K562 (cell line): Measurements from ENCODE around the gene SFXN5. TPM values are rescaled to one million over a fixed set of nuclear protein-coding genes. Genes with fewer than 3 reads are reported as not detected.

Source experiments
- ATAC-seq: fragments of 200-7000 bp; cut with Tn5 transposase; 3 replicates; pipeline ENCODE4 v1.9.1; 2020; ENCODE audit warnings: moderate library complexity
- BruUV-seq: library from RNA; stranded (reverse); fragments of 400-500 nt; replicated peaks from 2 replicates; lab custom pipeline; 2021; lab: Mats Ljungman, UMichigan
- CTCF ChIA-PET: fragments of 300-600 bp; formaldehyde crosslinking; extraction: SDS; loops from one replicate; lab custom pipeline; 2021; ENCODE audit warnings: low intra/inter-chr PET ratio; lab: Yijun Ruan, JAX
- POLR2A ChIA-PET: fragments of 300-600, 350-650 bp; sonication (Branson Sonifier 250); formaldehyde crosslinking; extraction: SDS; loops from one replicate; lab custom pipeline; 2021; ENCODE audit warnings: antibody characterized with exemption, inconsistent platforms; lab: Yijun Ruan, JAX
- DNase-seq, 4 experiments: peaks; one replicate each; pipeline versions ENCODE4 v3.0.0 to v3.0.0-alpha.2; 2011 to 2018; ENCODE audit warnings: low spot score in 3 of 4, mixed read lengths in 3 of 4; ENCODE audit errors: extremely low read depth in 1 of 4
- FAIRE-seq: peaks from 2 replicates; lab custom pipeline; 2011; peaks lifted over from hg19 to GRCh38; lab: Jason Lieb, UNC
- H2AFZ ChIP-seq: 2 replicates; pipeline ENCODE4 v1.6.0; 2011; ENCODE audit warnings: low read depth, low read length, control low read depth, inconsistent platforms
- H3K27ac ChIP-seq: fragments of 200-600 bp; 3 replicates; pipeline ENCODE4 v1.8.0; 2011; ENCODE audit warnings: low read depth, mild to moderate bottlenecking, control low read depth, inconsistent platforms, low read length, moderate library complexity, mixed read lengths; ENCODE audit errors: extremely low read depth
- H3K27me3 ChIP-seq, 2 experiments: fragments of 300-600 bp in 1 of 2; 2 replicates in 1 of 2; 3 replicates in 1 of 2; pipeline versions ENCODE4 v1.6.0 to v1.8.0; 2011; ENCODE audit warnings: inconsistent platforms in 2 of 2, low read length in 2 of 2, mild to moderate bottlenecking in 1 of 2, mixed read lengths in 1 of 2, moderate library complexity in 1 of 2; ENCODE audit not compliant: control insufficient read depth in 2 of 2, insufficient read depth in 2 of 2
- H3K36me3 ChIP-seq: fragments of 300-600 bp; 3 replicates; pipeline ENCODE4 v1.8.0; 2011; ENCODE audit warnings: mild to moderate bottlenecking, low read length, inconsistent platforms; ENCODE audit not compliant: control insufficient read depth, insufficient read depth
- H3K4me1 ChIP-seq, 2 experiments: fragments of 200-600 bp in 1 of 2; replicated peaks in 1 of 2; 2 replicates in 1 of 2; 3 replicates in 1 of 2; pipeline versions ENCODE4 v1.5.1 to v1.8.0; 2011; ENCODE audit warnings: inconsistent platforms in 2 of 2, low read length in 2 of 2, mild to moderate bottlenecking in 1 of 2, mixed read lengths in 1 of 2, moderate library complexity in 1 of 2; ENCODE audit not compliant: control insufficient read depth in 2 of 2, insufficient read depth in 2 of 2
- H3K4me2 ChIP-seq: 2 replicates; pipeline ENCODE4 v1.6.1; 2011; ENCODE audit warnings: low read length, control low read depth, inconsistent platforms, mixed read lengths; ENCODE audit not compliant: insufficient read depth
- H3K4me3 ChIP-seq: fragments of 200-600 bp; sonication (generic), shearing (Covaris generic); 2 replicates; pipeline ENCODE4 v1.5.1; 2016; ENCODE audit warnings: control low read depth, inconsistent platforms
- H3K79me2 ChIP-seq: fragments of 200-600 bp; 3 replicates; pipeline ENCODE4 v1.8.0; 2011; ENCODE audit warnings: low read length, inconsistent platforms; ENCODE audit not compliant: control insufficient read depth, insufficient read depth
- H3K9ac ChIP-seq, 2 experiments: 2 replicates each; pipeline versions ENCODE4 v1.6.0 to v1.6.1; 2011; ENCODE audit warnings: low read depth in 2 of 2, low read length in 2 of 2, control low read depth in 1 of 2, inconsistent platforms in 1 of 2, mild to moderate bottlenecking in 1 of 2, mixed read lengths in 1 of 2; ENCODE audit not compliant: insufficient read depth in 1 of 2
- H3K9me1 ChIP-seq: one replicate; pipeline ENCODE4 v1.6.0; 2011; ENCODE audit warnings: inconsistent platforms, mild to moderate bottlenecking, low read length, moderate library complexity; ENCODE audit not compliant: control insufficient read depth, insufficient read depth
- H3K9me3 ChIP-seq: replicated peaks from 2 replicates; pipeline ENCODE4 v1.5.1; 2011; ENCODE audit warnings: low read depth, low read length, inconsistent platforms; ENCODE audit not compliant: control insufficient read depth, insufficient read depth
- H4K20me1 ChIP-seq: replicated peaks from 2 replicates; pipeline ENCODE4 v1.6.1; 2011; ENCODE audit warnings: low read length, inconsistent platforms, mixed read lengths; ENCODE audit not compliant: control insufficient read depth, insufficient read depth
- NFIC ChIP-seq: fragments of 450-650 bp; IDR thresholded peaks from 2 replicates; pipeline ENCODE4 v1.6.1; 2017; ENCODE audit warnings: mild to moderate bottlenecking, inconsistent platforms
- PML ChIP-seq: IDR thresholded peaks from 2 replicates; pipeline ENCODE4 v1.6.1; 2012; ENCODE audit warnings: low read length, inconsistent platforms
- RBM14 ChIP-seq: fragments of 200-400 bp; formaldehyde crosslinking; IDR thresholded peaks from 2 replicates; pipeline ENCODE4 v1.6.1; 2018; ENCODE audit warnings: low read depth, mild to moderate bottlenecking, low read length, moderate library complexity, borderline replicate concordance; ENCODE audit not compliant: insufficient read depth
- ZNF134 ChIP-seq: fragments of 250-450 bp; sonication (Bioruptor Pico); conservative IDR thresholded peaks from 2 replicates; pipeline ENCODE4 v1.4.0; 2020
- ZNF212 ChIP-seq: fragments of 450-650 bp; formaldehyde crosslinking; IDR thresholded peaks from 2 replicates; pipeline ENCODE4 v1.4.0; 2020; ENCODE audit warnings: mild to moderate bottlenecking
- ZNF431 ChIP-seq: sonication (generic); formaldehyde crosslinking; IDR thresholded peaks from 2 replicates; pipeline ENCODE4 v1.8.0; 2022; ENCODE audit warnings: mild to moderate bottlenecking, missing genetic modification reagents
- WGBS: fragments of 100-300 bp; shearing (Covaris generic); methylation state at CpG from one replicate; pipeline ENCODE4 v1.1.6; 2016; ENCODE audit warnings: low coverage, mixed read lengths; ENCODE audit not compliant: insufficient coverage; ENCODE audit errors: missing lambda C conversion rate; 5-methylcytosine and 5-hydroxymethylcytosine counted together
- in situ Hi-C: fragments of 300-500 bp; cut with MboI; formaldehyde crosslinking; loops from 4 replicates; pipeline ENCODE4 v1.15.0; 2018; ENCODE audit warnings: inconsistent platforms, mixed read lengths
- intact Hi-C: fragments of 100-400 bp; cut with micrococcal nuclease; formaldehyde crosslinking; loops from 2 replicates; pipeline ENCODE4 v1.14.2; 2022
- polyA plus RNA-seq, 8 experiments: library from polyadenylated mRNA; depleted of rRNA in 4 of 8; stranded (reverse) in 5 of 8; unstranded in 3 of 8; fragments of >200 nt; fragmentation: Nextera tagmentation in 2 of 8; fragmentation: Illumina TruSeq in 1 of 8; extraction: Ambion mirVana in 2 of 8; extraction: Trizol in 1 of 8; gene quantifications; 2 replicates each; pipeline versions ENCODE4 v1.2.1 to v1.2.3, GENCODE V29; 2011 to 2014; ENCODE audit warnings: inconsistent platforms in 1 of 8, missing spikeins in 1 of 8
- total RNA-seq, 7 experiments: library from RNA; depleted of rRNA in 6 of 7; stranded (reverse); fragments of >200 nt in 6 of 7; fragmentation: Illumina TruSeq in 2 of 7; extraction: Trizol in 2 of 7; gene quantifications; 2 replicates each; pipeline versions ENCODE4 v1.2.1 to v1.2.3, GENCODE V29; 2011 to 2021; ENCODE audit warnings: low replicate concordance in 1 of 7

SFXN5 gene
- total and polyA plus RNA-seq, 9 of the 15 experiments (the other 6 are each of a cell fraction or from before 2014, with no cell fraction given): 8.3 to 22.6 (median 16.0) TPM

- ChIA-PET CTCF (no interaction called here), POLR2A (interaction anchor here (0.6 to 0.7 kb wide), 2 partner anchors 49 to 173 kb away, joined by 3 read pairs; no protein-coding TSS in a partner anchor)
- Histone ChIP-seq H4K20me1 (0 out of 2 replicates have a peak, but pooled peaks cover 5% of the 10 kb centered on the region), H3K4me1 (peaks cover 0 to 12% of the 10 kb centered on the region in 2 experiments; a peak in 3 of 5 replicates), H3K27ac (no peak overlapping the region), H3K9me1 (no peaks in the 10 kb centered on the region), H3K4me3 (no peak overlapping the region), H2AFZ (no peak overlapping the region), H3K9ac (no peak overlapping the region; a peak in 1 of 4 replicates), H3K27me3 (no peaks in the 10 kb centered on the region), H3K4me2 (no peak overlapping the region), H3K9me3 (no peaks in the 10 kb centered on the region), H3K79me2 (no peaks in the 10 kb centered on the region), H3K36me3 (peaks cover 5% of the 10 kb centered on the region; the same call in 2 of the 3 replicates)
- no peak for FAIRE-seq
- ATAC-seq: no peak
- BruUV-seq: no TSS peak
- in situ Hi-C loops: no loop called here
- intact Hi-C loops: no loop called here
- no peak for DNase-seq
- 79% methylated on average over 12 of the region's 12 CpGs for WGBS
- no peak for TF ChIP-seq ZNF134 (CRISPR knock-in tag)
- TF ChIP-seq, all 486 proteins: peak for 0
Observed at GRCh38 chr2:73004466-73004865, 67.0 kb downstream of the SFXN5 start.

GRCh38 chr2:73003027-73003426 is 68.5 kb downstream of the SFXN5 start:
- no peaks in the 10 kb centered on the region for H3K79me2 ChIP-seq
- TF ChIP-seq PML (no peak), ZNF212 (CRISPR knock-in tag) (no peak), RBM14 (no peak), ZNF431 (CRISPR knock-in tag) (no peak), NFIC (no peak)

More at GRCh38 chr2:73003027-73003426, 68.5 kb downstream of the SFXN5 start:
- Histone ChIP-seq H3K9ac (no peak overlapping the region), H2AFZ (no peak overlapping the region), H4K20me1 (0 out of 2 replicates have a peak, but pooled peaks cover 5% of the 10 kb centered on the region), H3K36me3 (peaks cover 4% of the 10 kb centered on the region; the same call in 2 of the 3 replicates), H3K4me3 (no peak overlapping the region), H3K27ac (no peak overlapping the region), H3K9me1 (no peaks in the 10 kb centered on the region), H3K27me3 (no peaks in the 10 kb centered on the region), H3K9me3 (no peaks in the 10 kb centered on the region), H3K4me2 (no peak overlapping the region), H3K4me1 (peaks cover 0 to 12% of the 10 kb centered on the region in 2 experiments; a peak in 2 of 5 replicates)
- FAIRE-seq (no peak), DNase-seq (no peak), ATAC-seq (no peak)
- BruUV-seq: no TSS peak
- CTCF ChIA-PET: no interaction called here
- in situ Hi-C loops: no loop called here
- POLR2A ChIA-PET: interaction anchor here (0.7 kb wide), 1 partner anchor 18 kb away, joined by 3 read pairs; no protein-coding TSS in a partner anchor
- WGBS: 81% methylated on average over 6 of the region's 8 CpGs
- intact Hi-C loops: no loop called here
